HG03558 (cell line): ENCODE measurements around the gene ZBTB1.
"Not testable (repeated sequence)": the region's sequence is repeated elsewhere in the genome, so short reads cannot be mapped to it uniquely, and the experiment has no call there.

Experiments used
- ATAC-seq: cut with Tn5 transposase; IDR thresholded peaks from one replicate; pipeline ENCODE4 v1.9.1; 2021; ENCODE audit warnings: moderate number of reproducible peaks; ENCODE audit not compliant: unreplicated experiment; ENCODE audit errors: extremely low read depth

ZBTB1 gene

GRCh38 chr14:64563696-64564095 lies 59.1 kb downstream of the ZBTB1 start:
- no peak for ATAC-seq

- ATAC-seq: no peak
Measured at GRCh38 chr14:64566651-64567122, 62.1 kb downstream of the ZBTB1 start.

GRCh38 chr14:64569138-64569631 lies 64.6 kb downstream of the ZBTB1 start:
- ATAC-seq: no peak

GRCh38 chr14:64569646-64570045 lies 65.1 kb downstream of the ZBTB1 start:
- not testable (repeated sequence) for ATAC-seq

- ATAC-seq: no peak
Measured at GRCh38 chr14:64572386-64573104, 68.0 kb downstream of the ZBTB1 start.

GRCh38 chr14:64573109-64573508 lies 68.5 kb downstream of the ZBTB1 start:
- ATAC-seq: no peak
